ENCODE measurements around the gene SEC14L1.

SEC14L1 gene

DNA sequence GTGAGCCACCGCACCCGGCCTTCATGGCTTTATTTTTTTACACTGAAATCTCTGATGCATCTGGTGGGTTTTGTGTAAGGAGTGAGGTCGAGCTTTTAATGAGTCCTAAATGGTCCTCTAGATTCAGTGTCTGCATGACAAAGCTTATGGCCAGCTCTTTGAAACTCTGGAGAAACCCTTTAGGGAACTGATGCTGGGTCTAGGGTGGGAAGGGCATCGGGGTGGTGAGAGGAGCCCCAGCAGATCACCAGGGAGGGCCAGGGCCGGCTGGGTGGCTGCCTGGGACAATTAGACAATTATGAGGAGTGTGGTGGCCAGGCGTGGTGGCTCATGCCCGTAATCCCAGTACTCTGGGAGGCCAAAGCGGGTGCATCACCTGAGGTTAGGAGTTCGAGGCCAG lies 93.9 kb downstream of the SEC14L1 start:
- no peak for DNase-seq (ENCODE audit: low read depth)
- TF ChIP-seq, protein P1, sequence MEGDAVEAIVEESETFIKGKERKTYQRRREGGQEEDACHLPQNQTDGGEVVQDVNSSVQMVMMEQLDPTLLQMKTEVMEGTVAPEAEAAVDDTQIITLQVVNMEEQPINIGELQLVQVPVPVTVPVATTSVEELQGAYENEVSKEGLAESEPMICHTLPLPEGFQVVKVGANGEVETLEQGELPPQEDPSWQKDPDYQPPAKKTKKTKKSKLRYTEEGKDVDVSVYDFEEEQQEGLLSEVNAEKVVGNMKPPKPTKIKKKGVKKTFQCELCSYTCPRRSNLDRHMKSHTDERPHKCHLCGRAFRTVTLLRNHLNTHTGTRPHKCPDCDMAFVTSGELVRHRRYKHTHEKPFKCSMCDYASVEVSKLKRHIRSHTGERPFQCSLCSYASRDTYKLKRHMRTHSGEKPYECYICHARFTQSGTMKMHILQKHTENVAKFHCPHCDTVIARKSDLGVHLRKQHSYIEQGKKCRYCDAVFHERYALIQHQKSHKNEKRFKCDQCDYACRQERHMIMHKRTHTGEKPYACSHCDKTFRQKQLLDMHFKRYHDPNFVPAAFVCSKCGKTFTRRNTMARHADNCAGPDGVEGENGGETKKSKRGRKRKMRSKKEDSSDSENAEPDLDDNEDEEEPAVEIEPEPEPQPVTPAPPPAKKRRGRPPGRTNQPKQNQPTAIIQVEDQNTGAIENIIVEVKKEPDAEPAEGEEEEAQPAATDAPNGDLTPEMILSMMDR (IDR thresholded peaks at IDR 0.05; ENCODE audit: insufficient read depth, low read depth, low read length, missing control alignments) = no peak
- no peak overlapping the region for H3K4me3 ChIP-seq (ENCODE audit: low read length)

DNA sequence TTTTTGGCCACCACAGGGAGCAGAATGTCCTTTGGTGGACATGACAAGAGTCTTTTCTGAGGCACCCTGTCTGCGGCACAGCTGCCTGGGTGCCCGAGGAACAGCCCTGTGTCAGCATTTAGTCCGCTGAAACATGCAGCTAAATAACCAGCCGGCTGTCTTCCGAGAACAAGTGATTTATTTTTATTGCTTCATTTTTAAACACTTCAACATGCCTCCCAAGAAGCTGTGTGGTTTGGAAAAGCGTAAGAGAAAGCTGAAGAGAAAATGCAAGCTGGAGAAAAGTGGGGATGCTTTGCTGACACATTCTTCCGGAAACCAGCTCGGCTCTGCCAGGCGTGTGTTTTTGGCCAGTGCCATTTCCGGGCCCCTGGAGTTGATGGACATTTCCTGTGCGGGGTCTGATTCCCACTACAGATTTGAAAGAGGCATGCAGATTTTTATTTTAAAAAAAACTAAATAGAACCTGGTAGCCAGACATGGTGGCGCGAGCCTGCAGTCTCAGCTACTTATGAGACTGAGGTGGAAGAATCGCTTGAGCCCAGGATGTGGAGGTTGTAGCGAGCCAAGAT lies 94.7 kb downstream of the SEC14L1 start:
- TF ChIP-seq, protein P1 (IDR thresholded peaks at IDR 0.05; ENCODE audit: insufficient read depth, low read depth, low read length, missing control alignments) = no peak
- H3K4me3 ChIP-seq (ENCODE audit: low read length) = no peak overlapping the region
- DNase-seq (ENCODE audit: low read depth) = no peak

DNA sequence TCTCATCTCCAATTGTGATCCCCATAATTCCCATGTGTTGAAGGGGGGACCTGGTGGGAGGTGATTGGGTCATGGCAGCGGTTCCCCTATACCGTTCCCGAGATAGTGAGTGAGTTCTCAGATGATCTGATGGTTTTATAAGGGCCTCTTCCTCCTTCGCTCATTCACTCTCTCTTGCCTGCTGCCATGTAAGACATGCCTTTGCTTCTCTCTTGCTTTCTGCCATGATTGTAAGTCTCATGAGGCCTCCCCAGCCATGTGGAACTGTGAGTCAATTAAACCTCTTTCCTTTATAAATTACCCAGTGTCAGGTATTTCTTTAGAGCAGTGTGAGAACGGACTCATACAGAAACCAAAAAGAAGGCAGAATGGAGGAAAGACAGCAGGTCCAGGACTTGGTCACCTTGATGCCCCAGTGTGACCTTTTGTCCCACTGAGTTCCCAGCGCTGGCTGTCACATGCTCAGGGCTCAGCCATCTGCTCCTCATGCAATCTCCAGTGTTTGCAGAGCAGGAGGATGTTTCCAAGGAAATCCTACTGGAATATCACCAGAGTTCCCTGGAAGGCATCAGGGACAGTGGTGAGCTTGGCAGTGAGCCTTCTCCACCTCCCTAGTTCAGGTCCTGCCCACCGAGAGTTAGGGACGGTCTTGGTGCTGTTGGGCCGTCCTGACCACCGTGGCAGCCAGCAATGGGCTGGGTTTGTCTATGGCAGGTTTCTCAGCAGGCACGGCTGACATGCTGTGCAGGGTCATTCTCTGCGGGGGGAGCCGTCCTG lies 96.7 kb downstream of the SEC14L1 start:
- no peak overlapping the region for H3K4me3 ChIP-seq (ENCODE audit: low read length)
- TF ChIP-seq, protein P1 (IDR thresholded peaks at IDR 0.05; ENCODE audit: insufficient read depth, low read depth, low read length, missing control alignments) = no peak
- DNase-seq (ENCODE audit: low read depth) = no peak

DNA sequence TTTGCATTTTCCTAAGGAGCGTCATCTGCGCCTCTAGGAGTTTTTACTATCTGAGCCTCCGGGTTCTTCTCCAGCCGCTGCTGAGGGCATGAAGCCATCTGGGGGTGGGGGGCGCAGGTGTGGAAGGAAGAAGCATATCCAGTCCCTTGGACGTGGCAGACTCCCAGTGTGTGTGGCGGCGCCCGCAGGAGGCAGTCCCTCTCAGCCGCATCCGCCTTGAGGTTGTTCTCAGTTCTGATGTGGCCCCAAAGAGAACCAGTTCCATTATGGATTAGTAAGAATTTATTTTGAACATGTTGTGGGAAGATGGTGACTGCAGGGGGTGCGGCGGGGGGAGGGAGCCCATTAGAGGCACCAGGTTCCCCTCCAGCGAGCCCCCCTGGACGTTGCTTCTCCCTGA lies 100.2 kb downstream of the SEC14L1 start:
- DNase-seq (ENCODE audit: low read depth) = no peak
- H3K4me3 ChIP-seq (ENCODE audit: low read length) = no peak overlapping the region
- TF ChIP-seq, protein P1 (IDR thresholded peaks at IDR 0.05; ENCODE audit: insufficient read depth, low read depth, low read length, missing control alignments) = no peak

DNA sequence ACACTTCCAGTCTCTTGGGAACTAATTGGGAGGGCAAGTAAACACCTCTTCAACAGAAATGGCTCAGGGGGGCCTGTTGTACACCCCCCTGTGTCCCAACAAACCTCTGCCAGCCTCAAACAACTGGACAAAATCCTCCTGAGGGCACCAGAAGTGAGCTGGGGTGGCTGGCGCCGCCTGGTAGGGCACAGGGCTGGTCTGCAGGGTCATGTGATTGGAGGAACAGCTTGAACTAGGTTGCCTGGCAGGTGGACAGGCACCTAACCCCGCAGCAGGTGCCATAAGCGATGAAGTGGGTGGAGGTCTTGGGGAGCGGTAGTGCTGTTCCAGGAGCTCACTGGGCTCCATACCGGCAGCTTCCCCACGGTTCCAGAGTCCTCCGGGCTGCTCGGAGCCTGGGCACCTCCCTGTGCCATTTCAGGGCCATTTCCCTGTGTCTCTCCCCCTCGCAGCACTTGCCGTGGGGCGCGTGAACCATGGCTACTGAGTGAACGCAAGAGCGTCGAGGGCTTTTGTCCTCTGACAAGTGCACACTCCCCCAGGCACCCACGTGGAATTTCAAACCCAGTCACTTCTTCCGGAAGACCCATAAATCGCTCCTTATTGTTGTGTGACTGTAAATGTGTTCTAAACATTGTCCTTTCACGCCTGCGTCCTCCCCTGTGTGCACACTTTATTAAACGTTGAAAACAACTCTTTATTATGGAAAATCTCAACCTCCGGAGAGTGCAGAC lies 101.5 kb downstream of the SEC14L1 start:
- no peak overlapping the region for H3K4me3 ChIP-seq (ENCODE audit: low read length)
- TF ChIP-seq, protein P1 (IDR thresholded peaks at IDR 0.05; ENCODE audit: insufficient read depth, low read depth, low read length, missing control alignments) = no peak
- no peak for DNase-seq (ENCODE audit: low read depth)

DNA sequence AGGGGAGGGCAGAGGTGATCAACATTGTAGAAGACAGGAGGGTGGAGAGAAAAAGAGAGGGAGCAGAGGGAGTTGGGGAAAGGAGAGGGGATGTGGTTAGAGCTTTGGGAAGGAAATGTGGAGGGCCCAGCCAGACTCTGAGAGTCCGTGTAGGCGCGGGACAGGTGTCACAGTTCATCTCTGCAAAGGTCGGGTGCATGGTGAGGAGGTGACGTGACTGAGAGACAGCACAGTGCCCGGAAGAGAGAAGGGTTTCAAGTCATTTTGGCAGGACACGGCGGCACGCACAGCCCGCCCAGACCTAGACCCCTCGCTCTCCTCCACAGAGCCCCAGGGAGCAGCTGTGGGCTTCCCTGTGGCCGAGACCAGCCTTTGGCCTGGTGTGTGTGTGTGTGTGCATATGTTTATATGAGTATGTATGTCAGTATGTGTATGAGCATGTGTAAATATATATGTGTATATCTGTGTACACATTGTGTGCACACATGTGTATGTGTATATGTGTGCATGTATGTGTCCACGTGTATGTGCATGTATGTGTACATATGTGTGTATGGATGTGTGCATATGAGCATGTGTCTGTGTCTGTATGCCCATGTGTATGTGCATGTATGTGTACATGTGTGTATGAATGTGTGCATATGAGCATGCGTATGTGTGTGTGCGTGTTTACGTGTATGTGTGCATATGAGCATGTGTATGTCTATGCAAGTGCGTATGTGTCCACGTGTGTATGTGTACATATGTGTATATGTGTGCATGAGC lies 104.6 kb downstream of the SEC14L1 start:
- no peak for DNase-seq (ENCODE audit: low read depth)
- TF ChIP-seq, protein P1 (IDR thresholded peaks at IDR 0.05; ENCODE audit: insufficient read depth, low read depth, low read length, missing control alignments) = no peak
- no peak overlapping the region for H3K4me3 ChIP-seq (ENCODE audit: low read length)
